Purkinje cell (primary cell): ENCODE data around the gene BRINP3. TPM values are rescaled to one million over a fixed set of nuclear protein-coding genes. Genes with fewer than 3 reads are reported as not detected.

Experiments used
- polyA plus RNA-seq: library from polyadenylated mRNA; unstranded; fragments of >200 nt; fragmentation: Nextera tagmentation; gene quantifications from 2 replicates; pipeline ENCODE4 v1.2.1, GENCODE V29; 2014

BRINP3 gene
- polyA plus RNA-seq = 10.5 and 10.8 TPM in 2 replicates

GRCh38 chr1:190477762-190478148, at the start of gene BRINP3:
Gene BRINP3 (minus strand): TSS chr1:190477864.

